GM19239 (cell line): ENCODE measurements around the gene ZFTA.
A peak's percentile ranks its signal among the peaks of the same experiment; 100 is the strongest.
"Not testable (repeated sequence)": the region's sequence is repeated elsewhere in the genome, so short reads cannot be mapped to it uniquely, and the experiment has no call there.

Source experiments
- DNase-seq: peaks from one replicate; pipeline ENCODE4 v3.0.0; 2011; ENCODE audit warnings: low spot score; ENCODE audit not compliant: insufficient read length
- FAIRE-seq: peaks from 2 replicates; lab custom pipeline; 2011; peaks lifted over from hg19 to GRCh38; lab: Jason Lieb, UNC

ZFTA gene

GRCh38 chr11:63782749-63783148, 14.2 kb upstream of the ZFTA start:
- FAIRE-seq, result no peak
- DNase-seq, result no peak

- DNase-seq, result no peak
- FAIRE-seq, result no peak
Observed at GRCh38 chr11:63779039-63779438, 10.5 kb upstream of the ZFTA start.

GRCh38 chr11:63775191-63775590, 6.6 kb upstream of the ZFTA start:
- FAIRE-seq (no peak), DNase-seq (no peak)

- not testable (repeated sequence) for FAIRE-seq, DNase-seq
Observed at GRCh38 chr11:63771741-63772318, 3.3 kb upstream of the ZFTA start.

GRCh38 chr11:63770763-63771162, 2.2 kb upstream of the ZFTA start:
- FAIRE-seq (no peak), DNase-seq (no peak)

- FAIRE-seq, result no peak
- no peak for DNase-seq
Observed at GRCh38 chr11:63769714-63770455, 1.3 kb upstream of the ZFTA start.

- DNase-seq (peak; percentile 54), FAIRE-seq (no peak)
Observed at GRCh38 chr11:63769042-63769713, 603 bp upstream of the ZFTA start.

GRCh38 chr11:63767565-63768236, 874 bp downstream of the ZFTA start:
- DNase-seq, result peak; percentile 88
- FAIRE-seq, result no peak

GRCh38 chr11:63767267-63767564, 1.4 kb downstream of the ZFTA start:
- FAIRE-seq (peak; percentile 73), DNase-seq (no peak)

- DNase-seq, result no peak
- FAIRE-seq, result no peak
Observed at GRCh38 chr11:63766531-63767235, 1.9 kb downstream of the ZFTA start.

GRCh38 chr11:63765688-63766241, 2.8 kb downstream of the ZFTA start:
- DNase-seq, result no peak
- FAIRE-seq, result no peak

- peak; percentile 26 for DNase-seq
- no peak for FAIRE-seq
Observed at GRCh38 chr11:63764679-63765647, 3.6 kb downstream of the ZFTA start.

- DNase-seq (peak; percentile 19), FAIRE-seq (no peak)
Observed at GRCh38 chr11:63764340-63764678, 4.3 kb downstream of the ZFTA start.

- FAIRE-seq (no peak), DNase-seq (peak; percentile 23)
Observed at GRCh38 chr11:63763496-63764339, 4.9 kb downstream of the ZFTA start.

GRCh38 chr11:63762654-63763495, 5.7 kb downstream of the ZFTA start:
- FAIRE-seq (no peak), DNase-seq (no peak)

- DNase-seq, result peak; percentile 16
- FAIRE-seq, result no peak
Observed at GRCh38 chr11:63761931-63762653, 6.5 kb downstream of the ZFTA start.

GRCh38 chr11:63761188-63761587, 7.4 kb downstream of the ZFTA start:
- DNase-seq (no peak), FAIRE-seq (no peak)
